GM18508 (cell line): ENCODE results near the gene NXT1.
"Not testable (repeated sequence)": the region's sequence is repeated elsewhere in the genome, so short reads cannot be mapped to it uniquely, and the experiment has no call there.

Experiments
- ATAC-seq: cut with Tn5 transposase; IDR thresholded peaks from one replicate; pipeline ENCODE4 v1.9.1; 2021; ENCODE audit warnings: moderate number of reproducible peaks; ENCODE audit not compliant: insufficient read depth, unreplicated experiment

The NXT1 gene

GRCh38 chr20:23350196-23350903, at the start of gene NXT1:
TSS of gene NXT1 (plus strand) at chr20:23350791. CDS start at chr20:23354042, 3,251 bp downstream.
- ATAC-seq = peak; percentile 80

DNA sequence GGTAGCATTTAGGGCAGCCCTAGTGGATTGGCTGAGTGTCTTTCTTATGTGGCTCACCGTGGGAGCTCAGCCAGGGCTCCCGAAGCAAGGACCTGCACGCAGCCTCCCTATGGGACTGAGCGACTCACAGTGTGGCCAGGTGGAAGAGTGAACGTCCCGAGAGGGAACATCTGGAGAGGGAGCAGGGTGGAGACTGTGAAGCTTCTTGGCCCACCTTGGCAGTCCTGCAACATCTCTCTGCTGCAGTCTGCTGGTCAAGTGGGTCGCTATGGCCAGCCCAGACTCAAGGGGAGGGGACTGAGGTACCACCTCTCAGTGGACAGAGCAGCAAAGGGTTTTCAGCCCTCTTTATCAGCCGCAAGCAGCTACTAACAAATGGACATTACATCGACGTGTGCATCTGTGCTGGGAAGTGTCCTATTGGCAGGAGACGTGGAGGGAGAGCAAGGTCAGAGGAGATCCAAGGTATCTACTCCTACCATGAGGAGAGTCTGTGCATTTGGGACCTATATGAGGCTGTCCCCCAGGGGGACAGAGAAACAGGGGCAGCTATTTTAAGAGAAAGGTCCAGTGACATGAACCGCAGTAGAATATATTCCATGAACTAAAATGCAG, 49.0 kb upstream of the NXT1 start:
- ATAC-seq = no peak

- ATAC-seq = no peak
Observed at GRCh38 chr20:23302386-23302785, 48.2 kb upstream of the NXT1 start.

DNA sequence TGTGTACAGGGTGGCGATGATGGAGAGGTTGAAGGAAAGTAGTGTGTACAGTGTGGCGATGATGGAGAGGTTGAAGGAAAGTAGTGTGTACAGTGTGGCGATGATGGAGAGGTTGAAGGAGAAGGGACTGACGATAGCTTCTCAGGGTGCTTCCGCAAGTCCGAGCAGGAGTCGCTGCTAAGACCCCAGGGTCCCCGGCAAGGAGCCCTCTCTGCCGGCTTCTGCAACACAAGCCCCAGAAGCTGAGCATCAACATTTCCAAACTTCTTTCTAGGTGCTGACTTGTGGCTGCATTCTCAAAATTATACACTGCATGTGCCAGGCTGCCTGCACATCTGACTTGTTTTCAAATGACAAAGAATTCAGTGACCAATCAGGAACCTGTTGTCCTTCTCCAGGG, 47.8 kb upstream of the NXT1 start:
- ATAC-seq = no peak

DNA sequence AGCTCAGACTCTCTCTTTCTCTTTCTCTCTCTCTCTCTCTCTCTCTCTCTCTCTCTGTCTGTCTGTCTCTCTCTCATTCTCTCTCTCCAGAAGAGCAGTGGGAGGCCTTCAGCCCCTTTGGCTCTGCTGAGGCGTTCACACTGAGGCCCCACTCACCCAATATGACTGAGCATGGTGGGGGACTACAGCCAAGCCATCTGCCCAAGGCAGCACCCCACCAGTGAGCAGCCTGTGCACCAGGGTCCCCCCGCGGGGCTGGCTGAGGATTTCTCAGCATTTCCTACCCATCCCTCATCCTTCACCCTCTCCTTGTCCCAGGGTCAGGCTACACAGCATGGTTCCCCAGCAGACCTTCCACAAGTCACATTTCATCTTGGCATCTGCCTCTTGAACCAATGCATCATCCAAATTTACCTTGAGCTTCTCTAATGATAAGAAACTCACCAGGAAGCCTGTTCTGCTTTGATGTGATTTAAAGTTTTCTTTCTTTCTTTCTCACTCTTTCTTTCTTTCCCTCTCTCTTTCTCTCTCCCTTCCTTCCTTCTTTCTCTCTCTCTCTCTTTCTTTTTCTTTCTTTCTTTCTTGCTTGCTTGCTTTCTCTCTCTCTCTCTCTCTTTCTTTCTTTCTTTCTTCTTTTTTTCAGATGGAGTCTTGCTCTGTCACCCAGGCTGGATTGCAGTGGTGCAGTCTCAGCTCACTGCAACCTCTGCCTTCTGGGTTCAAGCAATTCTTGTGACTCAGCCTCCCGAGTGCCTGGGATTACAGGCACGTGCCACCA, 47.1 kb upstream of the NXT1 start:
- ATAC-seq = no peak

- ATAC-seq = no peak
Observed at GRCh38 chr20:23304616-23305015, 46.0 kb upstream of the NXT1 start.

DNA sequence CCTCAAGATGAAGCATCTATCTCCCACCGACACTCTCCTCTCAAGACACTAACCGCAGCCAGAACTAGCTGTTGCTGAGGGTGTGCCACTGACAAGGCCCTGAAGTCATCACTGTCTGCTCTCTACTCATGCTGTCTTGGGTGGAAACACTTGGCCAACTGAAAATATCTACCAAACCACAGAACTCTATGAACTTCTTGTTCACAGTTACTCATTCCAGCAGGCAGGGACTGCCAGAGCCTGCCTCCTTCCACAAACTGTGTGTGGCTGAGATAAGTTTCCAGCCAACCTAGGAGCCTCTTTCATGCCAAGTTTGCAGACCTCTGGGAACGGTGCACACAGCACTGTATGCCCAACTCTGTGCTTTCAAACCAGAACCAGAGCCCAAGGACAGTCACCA, 45.5 kb upstream of the NXT1 start:
- ATAC-seq = no peak

DNA sequence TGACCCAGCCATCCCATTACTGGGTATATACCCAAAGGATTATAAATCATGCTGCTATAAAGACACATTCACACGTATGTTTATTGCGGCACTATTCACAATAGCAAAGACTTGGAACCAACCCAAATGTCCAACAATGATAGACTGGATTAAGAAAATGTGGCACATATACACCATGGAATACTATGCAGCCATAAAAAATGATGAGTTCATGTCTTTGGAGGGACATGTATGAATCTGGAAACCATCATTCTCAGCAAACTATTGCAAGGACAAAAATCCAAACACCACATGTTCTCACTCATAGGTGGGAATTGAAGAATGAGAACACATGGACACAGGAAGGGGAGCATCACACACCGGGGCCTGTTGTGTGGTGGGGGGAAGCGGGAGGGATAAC, 43.2 kb upstream of the NXT1 start:
- ATAC-seq = not testable (repeated sequence)

- no peak for ATAC-seq
Observed at GRCh38 chr20:23308024-23308423, 42.6 kb upstream of the NXT1 start.

- ATAC-seq = no peak
Observed at GRCh38 chr20:23308908-23309307, 41.7 kb upstream of the NXT1 start.

DNA sequence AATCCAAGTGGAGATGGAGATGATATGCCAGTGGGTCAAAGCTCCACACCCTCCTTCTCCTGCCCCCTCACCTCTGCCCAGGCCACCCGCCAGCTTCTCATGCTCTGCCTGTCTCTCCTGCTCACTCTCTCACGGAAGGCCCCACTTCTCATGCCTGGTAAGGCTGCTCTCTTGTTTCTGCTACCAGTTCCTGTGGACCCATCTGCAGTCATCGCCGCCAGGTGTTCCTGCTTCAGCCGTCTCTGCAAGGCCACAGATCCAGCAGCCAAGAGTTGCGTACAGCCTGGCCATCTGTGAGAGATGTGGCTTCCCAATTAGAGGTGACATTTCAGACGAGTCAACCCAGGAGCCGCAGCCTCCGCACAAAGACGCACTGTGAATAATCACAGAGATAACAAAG, 40.8 kb upstream of the NXT1 start:
- no peak for ATAC-seq

GRCh38 chr20:23311947-23312506, 38.6 kb upstream of the NXT1 start:
- no peak for ATAC-seq

GRCh38 chr20:23313271-23313670, 37.3 kb upstream of the NXT1 start:
- no peak for ATAC-seq

DNA sequence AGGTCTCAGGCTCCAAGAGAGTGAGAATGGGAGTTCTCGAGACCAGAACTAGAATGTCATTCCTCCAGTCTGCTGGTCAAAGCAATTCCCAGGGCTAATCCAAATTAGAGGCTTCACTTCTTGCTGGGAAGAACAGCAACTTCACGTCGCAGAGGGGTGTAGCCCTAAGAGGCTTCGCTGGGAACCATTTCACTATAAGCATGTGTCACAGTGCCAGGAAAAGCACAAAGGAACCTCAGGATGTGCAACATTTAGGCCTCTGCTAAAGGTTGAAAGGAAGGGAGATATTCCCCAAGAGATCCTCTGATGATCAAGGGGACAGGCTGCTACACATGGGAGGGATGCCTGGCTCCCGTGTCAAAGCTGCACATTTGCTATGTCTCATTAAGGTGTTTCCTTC, 35.9 kb upstream of the NXT1 start:
- no peak for ATAC-seq

GRCh38 chr20:23315099-23315498, 35.5 kb upstream of the NXT1 start:
- ATAC-seq = no peak

- no peak for ATAC-seq
Observed at GRCh38 chr20:23316626-23317025, 34.0 kb upstream of the NXT1 start.

- no peak for ATAC-seq
Observed at GRCh38 chr20:23317081-23317480, 33.5 kb upstream of the NXT1 start.

DNA sequence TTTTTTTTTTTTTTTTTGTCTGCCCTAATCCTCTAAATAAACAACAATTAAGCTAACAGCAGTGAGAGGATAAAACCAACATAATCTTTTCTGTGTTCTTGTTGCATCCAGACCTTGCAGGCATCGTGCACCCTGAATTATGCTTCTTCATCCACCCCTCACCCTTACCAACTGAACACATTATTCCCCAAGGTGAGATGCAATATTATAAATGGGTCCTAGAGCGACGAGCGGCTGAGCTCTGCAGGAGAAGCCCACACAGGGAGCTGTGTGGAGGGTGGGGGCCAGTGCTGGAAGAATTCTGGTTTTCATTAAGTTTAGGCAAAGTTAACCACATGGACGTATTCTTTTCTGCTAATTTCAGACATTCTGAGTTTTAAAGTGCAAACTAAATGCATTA, 32.2 kb upstream of the NXT1 start:
- ATAC-seq = no peak

- ATAC-seq = no peak
Observed at GRCh38 chr20:23320317-23320716, 30.3 kb upstream of the NXT1 start.

- no peak for ATAC-seq
Observed at GRCh38 chr20:23325107-23325506, 25.5 kb upstream of the NXT1 start.

GRCh38 chr20:23326774-23327173, 23.8 kb upstream of the NXT1 start:
- no peak for ATAC-seq
